Endothelial cell of coronary artery (primary cell): ENCODE results near the gene NEK2. TPM values are rescaled to one million over a fixed set of nuclear protein-coding genes. Genes with fewer than 3 reads are reported as not detected.

Experiments
- total RNA-seq: library from RNA; depleted of rRNA; stranded (reverse); fragments of >200 nt; gene quantifications from 2 replicates; pipeline ENCODE4 v1.2.3, GENCODE V29; 2014

NEK2 gene
- total RNA-seq, result 10.5 and 18.2 TPM in 2 replicates

GRCh38 chr1:211675230-211676105 is at the start of gene NEK2:
Gene NEK2 (minus strand): TSS chr1:211675621. CDS start chr1:211675479, 142 bp downstream.

Other genes starting within 250 kb of the NEK2 start
- gene RD3, start 183.5 kb downstream of the NEK2 start, total RNA-seq, result not detected in 2 replicates
- gene SLC30A1, start 96.5 kb downstream of the NEK2 start, total RNA-seq, result 25.1 and 36.0 TPM in 2 replicates
- 26.2 and 32.9 TPM in 2 replicates for gene LPGAT1, start 155.1 kb upstream of the NEK2 start, total RNA-seq